Stimulated activated CD8-positive, alpha-beta memory T cell treated with anti-CD3 and anti-CD28 coated beads, Interleukin-12 subunit alpha, Interleukin-12 subunit beta, amount 100 ng/mL, for 4 hours (primary cell): Measurements from ENCODE around the gene CPEB1.

Source experiments
- DNase-seq: peaks from one replicate; pipeline ENCODE4 v3.0.0-alpha.2; 2020; ENCODE audit warnings: low read depth

The CPEB1 gene

DNA sequence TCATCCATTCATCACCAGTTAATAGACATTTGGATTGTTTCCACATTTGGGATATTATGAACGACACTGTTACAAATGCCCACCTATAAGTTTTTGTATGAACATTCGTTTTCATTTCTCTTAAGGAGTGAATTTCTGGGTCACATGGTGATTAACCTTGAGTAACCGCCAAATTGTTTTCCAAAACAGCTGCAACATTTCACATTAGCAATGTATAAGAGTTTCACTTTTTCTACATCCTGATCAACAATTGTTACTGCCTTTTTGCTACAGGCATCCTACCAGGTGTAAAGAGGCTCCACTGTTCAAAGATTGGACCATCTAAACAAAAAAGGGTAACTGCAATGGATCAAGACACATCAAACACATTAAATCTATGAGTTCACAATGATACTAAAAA lies 52.0 kb downstream of the CPEB1 start:
- DNase-seq = no peak

DNA sequence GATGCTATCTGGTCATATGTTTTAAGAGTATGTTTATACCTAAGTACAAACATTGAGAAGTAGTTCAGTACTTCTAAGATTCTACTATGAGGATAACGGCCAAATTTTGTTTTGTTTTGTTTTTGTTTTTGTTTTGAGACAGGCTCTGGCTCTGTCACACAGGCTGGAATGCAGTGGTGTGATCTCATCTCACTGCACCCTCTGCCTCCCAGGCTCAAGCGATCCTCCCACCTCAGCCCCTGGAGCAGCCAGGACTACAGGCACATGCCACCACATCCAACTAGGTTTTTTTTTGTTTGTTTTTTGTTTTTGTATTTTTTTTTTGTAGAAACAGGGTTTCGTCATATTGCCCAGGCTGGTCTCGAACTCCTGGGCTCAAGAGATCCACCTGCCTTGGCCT lies 59.4 kb downstream of the CPEB1 start:
- DNase-seq = no peak

GRCh38 chr15:82585072-82585471 lies 62.1 kb downstream of the CPEB1 start:
- no peak for DNase-seq

- DNase-seq = no peak
Measured at GRCh38 chr15:82580713-82581112, 66.5 kb downstream of the CPEB1 start.

DNA sequence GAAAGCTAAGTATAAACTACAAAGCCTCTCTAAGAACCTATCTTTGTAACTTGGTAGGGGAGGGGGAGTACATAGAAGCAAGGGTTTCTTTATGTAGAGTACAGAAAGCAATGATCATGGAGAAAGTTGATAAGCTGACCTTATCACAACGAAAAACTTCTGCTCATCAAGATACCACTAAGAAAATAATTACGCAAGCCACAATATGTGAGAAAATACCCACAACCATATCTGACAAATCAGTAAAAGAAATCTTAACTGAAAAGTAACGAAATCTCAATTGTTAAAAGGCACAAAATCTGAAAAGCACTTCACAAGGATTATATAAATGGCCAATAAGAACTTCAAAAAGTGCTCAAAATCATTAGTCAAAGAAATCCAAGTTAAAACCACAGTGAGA lies 71.8 kb downstream of the CPEB1 start:
- DNase-seq = no peak

GRCh38 chr15:82572986-82573385 lies 74.2 kb downstream of the CPEB1 start:
- DNase-seq = no peak

DNA sequence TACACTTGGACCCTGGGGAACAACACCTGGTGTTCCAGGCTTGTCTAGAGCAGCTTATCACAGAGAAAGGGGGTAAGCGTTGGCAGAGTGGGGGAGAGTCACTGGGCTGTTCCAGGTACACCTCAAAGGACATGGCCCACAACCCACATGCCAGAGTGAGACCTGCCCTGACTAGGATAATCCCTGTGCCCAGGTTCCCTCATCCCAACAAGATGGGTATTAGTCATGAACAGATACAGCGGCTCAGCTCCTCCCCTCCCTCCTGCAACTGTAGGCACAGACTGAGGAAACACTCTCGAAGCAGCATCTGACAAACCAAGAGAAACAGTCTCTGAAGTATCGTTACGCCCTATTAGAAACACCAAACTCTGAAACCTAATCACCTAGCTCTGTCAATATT lies 74.9 kb downstream of the CPEB1 start:
- no peak for DNase-seq

DNA sequence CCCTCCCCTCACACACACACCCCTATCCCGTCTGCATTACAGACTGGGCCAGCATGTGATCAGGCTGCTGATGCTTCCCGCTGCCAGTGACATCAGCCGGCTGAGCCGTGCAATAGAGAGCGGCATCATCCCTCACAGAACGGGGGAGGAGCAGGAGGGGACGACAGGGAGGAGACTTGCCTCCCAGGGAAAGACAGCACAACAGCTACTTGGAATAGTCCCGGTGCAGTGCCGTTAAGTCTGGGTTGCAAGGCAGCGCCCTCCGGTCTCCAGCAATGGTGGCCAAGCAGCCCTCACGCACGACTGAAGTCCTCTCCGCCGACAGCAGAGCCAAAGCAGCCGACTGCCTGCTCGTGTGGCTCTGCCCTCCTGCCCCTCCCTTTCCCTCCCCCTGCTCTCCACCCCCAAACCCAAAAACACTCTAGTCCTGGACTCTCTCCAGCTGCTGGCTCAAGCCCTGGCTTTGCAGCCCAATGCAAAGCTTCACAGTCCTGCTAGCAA lies 75.4 kb downstream of the CPEB1 start:
- DNase-seq = no peak

- no peak for DNase-seq
Measured at GRCh38 chr15:82570721-82571508, 76.2 kb downstream of the CPEB1 start.

DNA sequence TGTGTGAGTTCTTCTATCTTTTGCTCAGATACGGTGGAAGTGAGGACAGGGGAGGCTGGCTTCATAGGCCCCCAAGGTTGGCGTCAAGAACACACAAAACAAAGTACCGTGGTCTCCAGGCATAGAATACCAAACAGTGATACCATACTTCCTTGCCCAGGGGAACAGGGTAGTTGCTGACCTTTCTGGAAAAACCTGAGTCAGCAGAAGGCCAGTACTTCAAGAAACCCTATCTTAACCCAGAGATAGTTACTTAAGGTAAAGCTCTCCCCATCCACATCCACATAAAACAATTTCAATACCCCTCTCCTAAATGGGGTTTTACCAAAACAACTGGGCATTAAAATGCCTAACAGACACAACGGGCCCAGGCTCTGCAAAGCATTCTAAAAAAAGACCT lies 77.3 kb downstream of the CPEB1 start:
- DNase-seq = no peak

- DNase-seq = no peak
Measured at GRCh38 chr15:82568986-82569385, 78.2 kb downstream of the CPEB1 start.

GRCh38 chr15:82567661-82568060 lies 79.5 kb downstream of the CPEB1 start:
- no peak for DNase-seq

DNA sequence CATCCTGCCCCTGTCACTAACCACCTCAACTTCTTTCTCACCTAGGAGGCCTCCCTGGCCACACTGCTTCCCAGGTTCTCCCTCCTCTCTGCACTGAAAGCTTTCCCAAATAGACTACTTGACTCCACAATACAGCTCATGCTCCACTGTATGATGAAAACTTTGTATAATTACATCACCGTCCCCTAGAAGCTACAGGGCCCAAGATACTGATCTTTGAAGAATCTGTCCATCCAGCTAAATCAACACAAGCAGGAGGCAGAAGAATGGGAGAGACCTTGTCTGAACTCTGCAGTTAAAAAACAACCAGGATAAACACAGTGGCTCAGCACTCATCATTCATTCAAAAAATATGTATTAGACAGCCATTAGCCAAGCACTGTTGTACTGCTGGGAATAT lies 80.5 kb downstream of the CPEB1 start:
- DNase-seq = no peak

DNA sequence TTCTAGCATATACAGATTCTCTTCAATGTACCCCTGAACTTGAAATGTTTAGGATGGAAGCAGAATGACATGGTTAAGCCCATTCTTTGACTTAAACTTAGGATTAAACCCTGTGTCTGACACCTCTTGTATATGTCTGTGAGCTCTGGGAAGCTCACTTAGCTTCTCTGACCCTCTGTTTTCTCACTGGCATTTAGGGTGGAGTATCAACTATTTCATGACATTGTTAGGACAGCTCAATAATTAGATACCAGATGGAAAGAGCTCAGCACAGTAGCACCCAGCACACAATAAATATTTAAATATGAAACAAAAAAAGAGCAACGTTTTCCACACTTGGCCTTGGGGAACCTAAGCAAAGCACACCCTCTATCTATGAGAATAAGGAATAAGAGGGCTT lies 88.7 kb downstream of the CPEB1 start:
- DNase-seq = no peak

DNA sequence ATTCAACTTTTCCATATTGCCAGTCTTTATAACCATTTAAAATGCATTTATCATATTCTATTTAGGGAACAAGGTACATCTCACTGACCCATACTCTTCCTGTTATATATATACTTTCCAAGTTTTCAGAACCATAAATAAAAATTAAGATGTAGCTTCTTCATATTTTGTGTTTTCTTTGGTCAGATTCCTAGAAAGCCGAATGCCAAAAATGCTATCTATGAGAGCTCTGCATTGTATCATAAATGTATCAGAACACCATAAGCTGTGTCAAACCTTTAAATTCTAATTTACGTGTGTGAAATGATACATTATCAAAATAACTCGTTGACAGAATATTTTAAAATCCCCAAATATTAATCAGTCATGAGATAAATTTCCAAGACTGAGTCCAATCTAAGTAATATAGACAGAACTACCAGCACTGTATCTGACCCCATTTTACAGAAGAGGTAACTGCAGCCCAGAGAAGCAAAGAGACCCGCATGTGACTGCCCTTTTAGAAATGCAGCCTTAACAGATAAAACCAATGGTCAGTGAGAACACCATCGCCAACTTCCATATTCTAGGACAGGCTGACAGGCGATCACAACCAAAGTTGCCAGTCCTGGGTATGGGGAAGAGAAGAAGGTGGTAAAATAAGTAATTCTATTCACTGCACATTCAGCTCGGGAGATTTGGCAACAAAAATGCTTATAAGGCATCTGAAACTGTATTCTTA lies 90.7 kb downstream of the CPEB1 start:
- no peak for DNase-seq

- no peak for DNase-seq
Measured at GRCh38 chr15:82554849-82555248, 92.3 kb downstream of the CPEB1 start.

DNA sequence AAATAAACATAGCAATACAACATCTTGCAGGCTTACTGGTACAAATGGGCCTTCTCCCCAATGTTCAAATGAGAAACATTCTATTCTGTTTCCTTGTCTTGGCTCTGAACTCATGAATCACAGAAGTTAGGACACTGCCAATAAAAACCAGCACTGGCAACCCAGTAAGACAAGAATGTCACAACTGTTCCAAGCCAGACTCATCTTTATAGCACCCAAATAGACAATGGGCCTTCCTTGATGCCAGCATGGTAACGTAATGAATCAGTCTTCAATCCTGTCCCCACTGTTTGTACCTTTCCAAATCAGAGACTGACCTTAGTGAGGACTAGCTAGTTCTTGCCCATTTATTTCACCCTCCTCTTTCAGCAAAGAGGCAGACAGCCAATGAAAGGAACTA lies 92.8 kb downstream of the CPEB1 start:
- DNase-seq = no peak

DNA sequence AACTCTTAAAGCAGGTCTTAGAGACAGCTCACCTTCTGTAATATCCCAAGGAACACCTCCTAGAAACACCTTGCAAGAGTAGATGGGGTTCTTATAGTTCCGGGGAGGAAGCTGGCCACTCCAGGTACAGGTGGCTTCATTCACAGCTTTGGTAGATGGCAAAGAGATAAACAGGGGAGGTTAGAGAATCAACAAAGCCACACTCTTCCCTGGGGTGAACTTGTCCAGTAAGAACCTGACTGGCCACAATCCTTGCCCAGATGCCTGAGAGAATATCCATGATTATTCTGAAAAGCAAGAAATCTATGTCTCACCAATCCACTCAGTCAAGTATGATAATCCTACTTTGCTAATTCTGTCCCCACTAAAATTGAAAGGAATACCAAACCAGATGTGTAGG lies 93.3 kb downstream of the CPEB1 start:
- no peak for DNase-seq

DNA sequence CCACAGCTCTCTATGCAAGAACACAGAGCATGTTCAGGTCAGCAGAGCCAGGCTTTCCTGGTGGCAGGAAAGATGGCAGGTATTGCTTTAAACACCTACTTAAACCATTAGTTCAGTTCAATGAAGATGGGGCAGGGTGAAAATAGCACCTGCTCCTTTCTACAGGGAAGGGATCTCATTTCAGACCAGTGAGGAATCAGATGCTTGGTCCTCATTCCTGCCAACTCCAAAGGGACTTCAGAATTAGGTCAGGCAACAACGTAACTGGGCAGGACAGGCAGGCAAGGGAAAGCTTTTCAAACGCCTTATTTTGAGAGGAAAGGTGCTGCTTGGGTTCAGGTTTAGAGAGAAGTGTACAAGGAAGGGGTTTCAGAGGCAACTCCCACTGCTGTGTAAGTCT lies 94.3 kb downstream of the CPEB1 start:
- no peak for DNase-seq

GRCh38 chr15:82551646-82552247 lies 95.4 kb downstream of the CPEB1 start:
- DNase-seq = no peak

- DNase-seq = no peak
Measured at GRCh38 chr15:82549199-82549665, 97.9 kb downstream of the CPEB1 start.

DNA sequence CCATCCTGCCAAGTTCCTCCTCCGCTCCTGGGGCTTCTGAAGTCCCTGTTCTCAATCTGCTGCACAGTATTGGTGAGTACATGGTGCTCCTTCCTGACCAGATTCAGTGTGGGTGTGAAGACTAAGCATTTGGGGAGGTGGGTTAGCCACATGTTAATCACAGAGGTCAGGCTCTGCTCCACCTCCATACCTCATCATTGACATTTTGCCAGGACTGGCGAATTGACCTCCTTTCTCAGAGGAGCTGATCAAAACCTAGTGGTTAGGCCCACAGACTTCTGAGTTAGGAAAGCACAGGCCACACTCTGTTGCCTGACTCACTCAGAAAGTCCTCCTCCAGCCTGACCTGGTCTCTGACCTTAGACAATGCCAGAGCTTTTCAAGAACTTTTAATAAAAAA lies 98.5 kb downstream of the CPEB1 start:
- DNase-seq = no peak

DNA sequence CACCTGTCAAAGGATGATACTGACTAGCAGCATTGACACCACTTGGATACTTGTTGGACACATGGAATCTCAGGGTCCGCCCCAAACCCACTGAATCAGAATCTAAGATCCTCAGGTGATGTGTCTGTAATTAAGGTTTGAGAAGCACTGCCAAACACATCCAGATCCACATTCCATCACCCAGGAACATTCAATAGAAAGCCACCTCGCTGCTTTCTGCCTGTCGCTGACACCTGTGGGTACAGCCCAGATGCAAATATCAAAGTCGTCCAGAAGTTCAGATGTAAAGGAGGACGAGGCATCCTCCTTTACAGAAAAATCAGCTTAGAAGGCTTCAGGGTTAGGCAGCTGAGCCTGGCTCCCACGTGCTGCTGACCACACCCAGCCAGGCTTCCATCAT lies 101.7 kb downstream of the CPEB1 start:
- no peak for DNase-seq
